ENCODE measurements around the gene NDN. TPM values are rescaled to one million over a fixed set of nuclear protein-coding genes. Genes with fewer than 3 reads are reported as not detected.

The NDN gene
- total RNA-seq, 1 donor from 2014 or later, result 29.7 TPM

Other genes with a start within 250 kb of the NDN start
- not detected in 2 replicates for gene GOLGA6L2, start 240.1 kb downstream of the NDN start, total RNA-seq
- gene MKRN3, start 121.6 kb downstream of the NDN start, total RNA-seq, result not detected in 2 replicates
- gene MAGEL2, start 39.4 kb downstream of the NDN start, total RNA-seq, result 1.4 and 1.5 TPM in 2 replicates